Cortex of kidney (tissue), 1 donor: Measurements from ENCODE around the gene RPS6KB2.
"Not testable (repeated sequence)": the region's sequence is repeated elsewhere in the genome, so short reads cannot be mapped to it uniquely, and the experiment has no call there.

Source experiments
- DNase-seq: peaks from one replicate; lab custom pipeline; 2025; lab: John Stamatoyannopoulos, UW

RPS6KB2 gene

GRCh38 chr11:67397986-67398660, 30.2 kb upstream of the RPS6KB2 start:
- no peak for DNase-seq

GRCh38 chr11:67398661-67399563, 29.4 kb upstream of the RPS6KB2 start:
- DNase-seq = no peak

GRCh38 chr11:67400251-67400941, 27.9 kb upstream of the RPS6KB2 start:
- no peak for DNase-seq

- no peak for DNase-seq
Observed at GRCh38 chr11:67400942-67401494, 27.3 kb upstream of the RPS6KB2 start.

GRCh38 chr11:67401495-67402191, 26.7 kb upstream of the RPS6KB2 start, which contains the start of gene PPP1CA:
PPP1CA (minus strand) TSS chr11:67401858; CDS start chr11:67401782, 76 bp downstream.
- DNase-seq = peak; percentile 61

GRCh38 chr11:67402192-67402839, 26.0 kb upstream of the RPS6KB2 start:
- not testable (repeated sequence) for DNase-seq

- not testable (repeated sequence) for DNase-seq
Observed at GRCh38 chr11:67403085-67403484, 25.2 kb upstream of the RPS6KB2 start.

- DNase-seq = no peak
Observed at GRCh38 chr11:67404515-67405195, 23.6 kb upstream of the RPS6KB2 start.

GRCh38 chr11:67405196-67405567, 23.1 kb upstream of the RPS6KB2 start:
- no peak for DNase-seq

GRCh38 chr11:67405688-67406339, 22.5 kb upstream of the RPS6KB2 start:
- no peak for DNase-seq

GRCh38 chr11:67406420-67406968, 21.8 kb upstream of the RPS6KB2 start:
- no peak for DNase-seq

GRCh38 chr11:67406969-67407687, 21.2 kb upstream of the RPS6KB2 start:
- no peak for DNase-seq

GRCh38 chr11:67407688-67408163, 20.6 kb upstream of the RPS6KB2 start:
- no peak for DNase-seq

- DNase-seq = no peak
Observed at GRCh38 chr11:67408437-67409200, 19.7 kb upstream of the RPS6KB2 start.

GRCh38 chr11:67409261-67409666, 19.0 kb upstream of the RPS6KB2 start:
- DNase-seq = no peak

- no peak for DNase-seq
Observed at GRCh38 chr11:67409781-67410368, 18.4 kb upstream of the RPS6KB2 start.

GRCh38 chr11:67410369-67410831, 17.9 kb upstream of the RPS6KB2 start:
- no peak for DNase-seq
